SH-SY5Y (cell line): Measurements from ENCODE around the gene ZNF236.

Experiments
- GATA2 ChIP-seq: IDR thresholded peaks from 2 replicates; pipeline ENCODE4 v1.6.1; 2011; ENCODE audit warnings: mild to moderate bottlenecking, low read depth, low read length
- GATA3 ChIP-seq: IDR thresholded peaks from 2 replicates; pipeline ENCODE4 v1.6.1; 2011; ENCODE audit warnings: low read depth, mild to moderate bottlenecking, low read length, moderate library complexity

- TF ChIP-seq GATA3 (no peak), GATA2 (no peak)
These were observed 59.8 kb downstream of the ZNF236 start for GRCh38 chr18:76882146-76882545.
